ENCODE measurements around the gene SPRYD7. TPM values are rescaled to one million over a fixed set of nuclear protein-coding genes. Genes with fewer than 3 reads are reported as not detected.

SPRYD7 gene
- polyA plus RNA-seq, 1 donor (not counting 4 experiments of a cell fraction or from before 2014, with no cell fraction given), result 11.3 TPM

DNA sequence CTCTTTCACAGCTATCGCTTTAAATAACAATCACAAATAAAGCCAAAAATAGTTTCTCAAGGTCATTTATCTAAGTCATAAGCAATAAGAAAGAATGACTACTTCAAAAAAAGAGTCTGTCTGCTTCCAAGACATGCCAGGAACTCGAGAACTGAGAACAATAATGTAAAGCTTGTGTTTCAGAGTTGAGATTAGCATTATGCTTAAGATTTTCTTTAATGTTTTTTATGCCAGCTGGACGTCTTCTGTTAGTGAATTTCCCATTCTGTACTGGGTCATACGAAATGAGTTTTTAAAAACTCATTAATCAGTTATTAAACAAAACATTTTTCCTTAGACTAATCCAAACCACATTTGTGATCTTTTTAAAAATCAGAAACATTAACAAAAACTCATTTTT lies 3.2 kb upstream of the SPRYD7 start:
- TF ChIP-seq EZH2 (IDR thresholded peaks at IDR 0.05; ENCODE audit: low read length), result no peak
- TF ChIP-seq, protein P1, sequence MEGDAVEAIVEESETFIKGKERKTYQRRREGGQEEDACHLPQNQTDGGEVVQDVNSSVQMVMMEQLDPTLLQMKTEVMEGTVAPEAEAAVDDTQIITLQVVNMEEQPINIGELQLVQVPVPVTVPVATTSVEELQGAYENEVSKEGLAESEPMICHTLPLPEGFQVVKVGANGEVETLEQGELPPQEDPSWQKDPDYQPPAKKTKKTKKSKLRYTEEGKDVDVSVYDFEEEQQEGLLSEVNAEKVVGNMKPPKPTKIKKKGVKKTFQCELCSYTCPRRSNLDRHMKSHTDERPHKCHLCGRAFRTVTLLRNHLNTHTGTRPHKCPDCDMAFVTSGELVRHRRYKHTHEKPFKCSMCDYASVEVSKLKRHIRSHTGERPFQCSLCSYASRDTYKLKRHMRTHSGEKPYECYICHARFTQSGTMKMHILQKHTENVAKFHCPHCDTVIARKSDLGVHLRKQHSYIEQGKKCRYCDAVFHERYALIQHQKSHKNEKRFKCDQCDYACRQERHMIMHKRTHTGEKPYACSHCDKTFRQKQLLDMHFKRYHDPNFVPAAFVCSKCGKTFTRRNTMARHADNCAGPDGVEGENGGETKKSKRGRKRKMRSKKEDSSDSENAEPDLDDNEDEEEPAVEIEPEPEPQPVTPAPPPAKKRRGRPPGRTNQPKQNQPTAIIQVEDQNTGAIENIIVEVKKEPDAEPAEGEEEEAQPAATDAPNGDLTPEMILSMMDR (optimal IDR thresholded peaks at IDR 0.05 in 1 of 3, IDR thresholded peaks at IDR 0.05 in 1 of 3, conservative IDR thresholded peaks at IDR 0.05 in 1 of 3; ENCODE audit: extremely low read depth in 1 of 3, insufficient read depth in 2 of 3, low read length in 3 of 3), result no peak
- Histone ChIP-seq H2AFZ (ENCODE audit: control insufficient read depth, low read length) (no peak overlapping the region), H4K20me1 (ENCODE audit: control insufficient read depth, extremely low read depth, insufficient read depth, low read length) (no peaks in the 10 kb centered on the region), H3K27me3 (ENCODE audit: control insufficient read depth, extremely low read depth, insufficient read depth, low read length) (no peaks in the 10 kb centered on the region), H3K36me3 (ENCODE audit: control insufficient read depth in 2 of 2, extremely low read depth in 1 of 2, insufficient read depth in 2 of 2, low read length in 2 of 2) (no peaks in the 10 kb centered on the region), H3K9me1 (ENCODE audit: control insufficient read depth, extremely low read depth, insufficient read depth, low read length) (no peaks in the 10 kb centered on the region), H3K9ac (ENCODE audit: control insufficient read depth, extremely low read depth, insufficient read depth, low read length) (no peak overlapping the region), H3K4me2 (ENCODE audit: control insufficient read depth, extremely low read depth, insufficient read depth, low read depth, low read length) (no peak overlapping the region), H3K79me2 (ENCODE audit: control insufficient read depth, insufficient read depth, low read length) (peaks cover 7% of the 10 kb centered on the region), H3K9me3 (ENCODE audit: control insufficient read depth, low read depth, low read length) (no peaks in the 10 kb centered on the region), H3K4me3 (ENCODE audit: control insufficient read depth in 2 of 3, extremely low read depth in 1 of 3, insufficient read depth in 2 of 3, low read depth in 1 of 3, low read length in 3 of 3) (no peak overlapping the region), H3K4me1 (ENCODE audit: control insufficient read depth, extremely low read depth, insufficient read depth, low read length) (peaks cover 4% of the 10 kb centered on the region), H3K27ac (ENCODE audit: control insufficient read depth, insufficient read depth, low read length) (no peak overlapping the region)
- dilution Hi-C loops (cut with MboI; ENCODE audit: extremely low pct_ligation_motif_present, low sequenced_read_pairs), result no loop called here
- FAIRE-seq (no peak), DNase-seq (ENCODE audit: low read depth, low spot score) (no peak)

DNA sequence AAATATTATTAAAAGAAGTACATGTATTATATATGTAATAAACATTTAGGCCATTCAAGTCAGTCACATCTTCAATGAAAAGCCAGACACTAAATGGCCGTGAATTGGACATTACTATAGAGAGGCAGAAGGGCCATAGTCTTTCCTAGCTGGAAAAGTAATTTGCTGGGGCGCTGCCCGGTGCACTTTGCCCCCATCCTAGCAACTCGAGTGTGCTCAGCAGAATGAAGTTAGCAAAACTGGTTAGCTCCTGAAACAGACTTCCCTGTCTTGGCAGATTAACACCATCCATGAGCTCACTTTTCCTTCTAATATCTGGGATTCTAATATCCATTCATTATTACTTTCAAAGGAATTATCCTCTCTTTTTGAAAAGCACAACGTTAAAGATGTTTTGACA lies 2.8 kb upstream of the SPRYD7 start:
- H4K20me1 ChIP-seq (ENCODE audit: control insufficient read depth, extremely low read depth, insufficient read depth, low read length), result no peaks in the 10 kb centered on the region
- no peak overlapping the region for H3K4me2 ChIP-seq (ENCODE audit: control insufficient read depth, extremely low read depth, insufficient read depth, low read depth, low read length)
- no peak overlapping the region for H3K4me3 ChIP-seq (ENCODE audit: control insufficient read depth in 2 of 3, extremely low read depth in 1 of 3, insufficient read depth in 2 of 3, low read depth in 1 of 3, low read length in 3 of 3)
- no peak overlapping the region for H3K9ac ChIP-seq (ENCODE audit: control insufficient read depth, extremely low read depth, insufficient read depth, low read length)
- no peak overlapping the region for H2AFZ ChIP-seq (ENCODE audit: control insufficient read depth, low read length)
- dilution Hi-C loops (cut with MboI; ENCODE audit: extremely low pct_ligation_motif_present, low sequenced_read_pairs), result no loop called here
- no peaks in the 10 kb centered on the region for H3K36me3 ChIP-seq (ENCODE audit: control insufficient read depth in 2 of 2, extremely low read depth in 1 of 2, insufficient read depth in 2 of 2, low read length in 2 of 2)
- DNase-seq (ENCODE audit: low read depth, low spot score), result no peak
- no peaks in the 10 kb centered on the region for H3K27me3 ChIP-seq (ENCODE audit: control insufficient read depth, extremely low read depth, insufficient read depth, low read length)
- no peak for FAIRE-seq
- no peaks in the 10 kb centered on the region for H3K9me3 ChIP-seq (ENCODE audit: control insufficient read depth, low read depth, low read length)
- H3K79me2 ChIP-seq (ENCODE audit: control insufficient read depth, insufficient read depth, low read length), result peaks cover 10% of the 10 kb centered on the region
- H3K4me1 ChIP-seq (ENCODE audit: control insufficient read depth, extremely low read depth, insufficient read depth, low read length), result peaks cover 5% of the 10 kb centered on the region
- TF ChIP-seq, protein P1 (optimal IDR thresholded peaks at IDR 0.05 in 1 of 3, IDR thresholded peaks at IDR 0.05 in 1 of 3, conservative IDR thresholded peaks at IDR 0.05 in 1 of 3; ENCODE audit: extremely low read depth in 1 of 3, insufficient read depth in 2 of 3, low read length in 3 of 3), result no peak
- TF ChIP-seq EZH2 (IDR thresholded peaks at IDR 0.05; ENCODE audit: low read length), result no peak
- H3K27ac ChIP-seq (ENCODE audit: control insufficient read depth, insufficient read depth, low read length), result no peak overlapping the region
- no peaks in the 10 kb centered on the region for H3K9me1 ChIP-seq (ENCODE audit: control insufficient read depth, extremely low read depth, insufficient read depth, low read length)

Data from keratinocyte (primary cell).